Type B pancreatic cell (in vitro differentiated cells): ENCODE results near the gene ZNF277. TPM values are rescaled to one million over a fixed set of nuclear protein-coding genes. Genes with fewer than 3 reads are reported as not detected.

ENCODE experiments used
- DNase-seq: peaks from one replicate; pipeline ENCODE4 v3.0.0; 2021; ENCODE audit warnings: mixed read lengths; ENCODE audit not compliant: unreplicated experiment; ENCODE audit errors: extremely low spot score
- H3K27ac Mint-ChIP-seq: 2 replicates; pipeline ENCODE4 v1.8.0; 2021; ENCODE audit warnings: mild to moderate bottlenecking, mixed read lengths
- H3K27me3 Mint-ChIP-seq: 2 replicates; pipeline ENCODE4 v1.8.0; 2021; ENCODE audit warnings: mixed read lengths
- H3K36me3 Mint-ChIP-seq: 2 replicates; pipeline ENCODE4 v1.8.0; 2021; ENCODE audit warnings: mixed read lengths
- H3K4me1 Mint-ChIP-seq: one replicate; pipeline ENCODE4 v1.8.0; 2021; ENCODE audit warnings: mixed read lengths; ENCODE audit not compliant: unreplicated experiment
- H3K4me3 Mint-ChIP-seq: 2 replicates; pipeline ENCODE4 v1.8.0; 2021; ENCODE audit warnings: mild to moderate bottlenecking, mixed read lengths
- H3K9me3 Mint-ChIP-seq: 2 replicates; pipeline ENCODE4 v1.8.0; 2021; ENCODE audit warnings: mixed read lengths
- CTCF ChIP-seq: fragments of 200-600 bp; sonication (generic); conservative IDR thresholded peaks from 2 replicates; pipeline ENCODE4 v1.5.0; 2021; ENCODE audit warnings: antibody characterized with exemption, mild to moderate bottlenecking
- total RNA-seq: library from RNA; stranded (reverse); gene quantifications from 2 replicates; pipeline ENCODE4 v1.2.1, GENCODE V29; 2021; ENCODE audit warnings: low replicate concordance

Gene ZNF277
- total RNA-seq, 1 donor from 2014 or later = 21.4 TPM

GRCh38 chr7:112192236-112193154 is 14.0 kb upstream of the ZNF277 start:
- H3K4me3 Mint-ChIP-seq = no peak overlapping the region
- no peak overlapping the region for H3K27ac Mint-ChIP-seq
- H3K4me1 Mint-ChIP-seq = no peaks in the 10 kb centered on the region
- no peak for TF ChIP-seq CTCF
- no peaks in the 10 kb centered on the region for H3K27me3 Mint-ChIP-seq
- peaks cover 8% of the 10 kb centered on the region for H3K9me3 Mint-ChIP-seq
- no peak for DNase-seq
- H3K36me3 Mint-ChIP-seq = peaks cover 10% of the 10 kb centered on the region

GRCh38 chr7:112193915-112194502 is 12.5 kb upstream of the ZNF277 start:
- peaks cover 10% of the 10 kb centered on the region for H3K36me3 Mint-ChIP-seq
- DNase-seq = no peak
- H3K4me1 Mint-ChIP-seq = peaks cover 5% of the 10 kb centered on the region
- H3K4me3 Mint-ChIP-seq = no peak overlapping the region
- TF ChIP-seq CTCF = no peak
- H3K9me3 Mint-ChIP-seq = peaks cover 8% of the 10 kb centered on the region
- H3K27ac Mint-ChIP-seq = no peak overlapping the region
- H3K27me3 Mint-ChIP-seq = no peaks in the 10 kb centered on the region

- no peak for TF ChIP-seq CTCF
- Mint-ChIP-seq H3K27ac (no peak overlapping the region), H3K9me3 (peaks cover 8% of the 10 kb centered on the region), H3K36me3 (peaks cover 10% of the 10 kb centered on the region), H3K4me3 (no peak overlapping the region), H3K4me1 (peaks cover 5% of the 10 kb centered on the region), H3K27me3 (no peaks in the 10 kb centered on the region)
- DNase-seq = no peak
These were observed 10.8 kb upstream of the ZNF277 start for GRCh38 chr7:112195717-112196116.

GRCh38 chr7:112197322-112197721 is 9.2 kb upstream of the ZNF277 start:
- Mint-ChIP-seq H3K27ac (no peak overlapping the region), H3K4me1 (peaks cover 5% of the 10 kb centered on the region), H3K9me3 (peaks cover 8% of the 10 kb centered on the region), H3K4me3 (no peak overlapping the region), H3K36me3 (peaks cover 10% of the 10 kb centered on the region), H3K27me3 (no peaks in the 10 kb centered on the region)
- no peak for DNase-seq
- TF ChIP-seq CTCF = no peak

- Mint-ChIP-seq H3K4me3 (no peak overlapping the region), H3K27me3 (no peaks in the 10 kb centered on the region), H3K4me1 (peaks cover 18% of the 10 kb centered on the region), H3K9me3 (peaks cover 1% of the 10 kb centered on the region), H3K27ac (no peak overlapping the region), H3K36me3 (peaks cover 4% of the 10 kb centered on the region)
- TF ChIP-seq CTCF = no peak
- DNase-seq = no peak
These were observed 7.3 kb upstream of the ZNF277 start for GRCh38 chr7:112199035-112199655.
